ENCODE results near the gene STARD5.

DNA sequence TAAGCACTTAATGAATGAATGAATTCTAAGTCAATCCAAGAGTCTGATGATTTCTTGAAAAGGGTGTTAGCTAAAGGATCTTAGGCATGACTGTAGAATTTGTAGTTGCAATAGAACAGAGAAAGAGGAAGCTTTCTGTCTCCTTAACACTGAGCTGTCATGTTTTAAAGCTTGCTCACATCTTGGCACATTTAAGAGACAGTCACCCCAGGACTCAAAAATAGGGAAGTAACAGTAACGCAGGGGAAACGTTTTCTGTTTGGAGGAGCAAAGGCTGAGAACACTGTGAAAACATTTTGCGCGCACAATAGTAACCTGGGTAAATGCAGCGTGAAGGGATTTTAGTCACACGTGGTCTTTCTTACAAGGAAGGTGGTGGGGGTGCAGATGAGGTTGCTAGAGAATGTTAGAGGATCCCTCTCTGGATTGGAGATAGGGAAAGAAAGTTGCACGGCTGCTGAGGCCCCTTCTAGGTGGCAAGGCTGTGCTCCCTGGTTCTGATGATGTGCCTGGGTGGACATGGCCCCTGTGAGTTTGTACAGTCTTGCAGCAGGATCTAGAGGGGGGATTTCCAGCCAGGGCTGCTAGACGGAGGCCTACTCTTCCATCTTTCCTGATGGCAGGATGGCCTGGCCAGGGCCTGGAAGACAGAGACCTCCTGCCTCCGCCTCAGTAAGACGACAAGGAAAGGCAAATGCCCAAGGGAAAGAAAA, 12.0 kb downstream of the STARD5 start:
- TF ChIP-seq, protein P1, sequence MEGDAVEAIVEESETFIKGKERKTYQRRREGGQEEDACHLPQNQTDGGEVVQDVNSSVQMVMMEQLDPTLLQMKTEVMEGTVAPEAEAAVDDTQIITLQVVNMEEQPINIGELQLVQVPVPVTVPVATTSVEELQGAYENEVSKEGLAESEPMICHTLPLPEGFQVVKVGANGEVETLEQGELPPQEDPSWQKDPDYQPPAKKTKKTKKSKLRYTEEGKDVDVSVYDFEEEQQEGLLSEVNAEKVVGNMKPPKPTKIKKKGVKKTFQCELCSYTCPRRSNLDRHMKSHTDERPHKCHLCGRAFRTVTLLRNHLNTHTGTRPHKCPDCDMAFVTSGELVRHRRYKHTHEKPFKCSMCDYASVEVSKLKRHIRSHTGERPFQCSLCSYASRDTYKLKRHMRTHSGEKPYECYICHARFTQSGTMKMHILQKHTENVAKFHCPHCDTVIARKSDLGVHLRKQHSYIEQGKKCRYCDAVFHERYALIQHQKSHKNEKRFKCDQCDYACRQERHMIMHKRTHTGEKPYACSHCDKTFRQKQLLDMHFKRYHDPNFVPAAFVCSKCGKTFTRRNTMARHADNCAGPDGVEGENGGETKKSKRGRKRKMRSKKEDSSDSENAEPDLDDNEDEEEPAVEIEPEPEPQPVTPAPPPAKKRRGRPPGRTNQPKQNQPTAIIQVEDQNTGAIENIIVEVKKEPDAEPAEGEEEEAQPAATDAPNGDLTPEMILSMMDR (IDR thresholded peaks at IDR 0.05 in 4 of 5, conservative IDR thresholded peaks at IDR 0.05 in 1 of 5): no peak
- TF ChIP-seq POLR2A (IDR thresholded peaks at IDR 0.05): no peak

Measured in gastrocnemius medialis (tissue), 4 donors.